GM18870 (cell line): ENCODE results near the gene ENKD1.

Experiments
- ATAC-seq: cut with Tn5 transposase; IDR thresholded peaks from one replicate; pipeline ENCODE4 v1.9.1; 2021; ENCODE audit warnings: moderate library complexity; ENCODE audit not compliant: unreplicated experiment

The ENKD1 gene

DNA sequence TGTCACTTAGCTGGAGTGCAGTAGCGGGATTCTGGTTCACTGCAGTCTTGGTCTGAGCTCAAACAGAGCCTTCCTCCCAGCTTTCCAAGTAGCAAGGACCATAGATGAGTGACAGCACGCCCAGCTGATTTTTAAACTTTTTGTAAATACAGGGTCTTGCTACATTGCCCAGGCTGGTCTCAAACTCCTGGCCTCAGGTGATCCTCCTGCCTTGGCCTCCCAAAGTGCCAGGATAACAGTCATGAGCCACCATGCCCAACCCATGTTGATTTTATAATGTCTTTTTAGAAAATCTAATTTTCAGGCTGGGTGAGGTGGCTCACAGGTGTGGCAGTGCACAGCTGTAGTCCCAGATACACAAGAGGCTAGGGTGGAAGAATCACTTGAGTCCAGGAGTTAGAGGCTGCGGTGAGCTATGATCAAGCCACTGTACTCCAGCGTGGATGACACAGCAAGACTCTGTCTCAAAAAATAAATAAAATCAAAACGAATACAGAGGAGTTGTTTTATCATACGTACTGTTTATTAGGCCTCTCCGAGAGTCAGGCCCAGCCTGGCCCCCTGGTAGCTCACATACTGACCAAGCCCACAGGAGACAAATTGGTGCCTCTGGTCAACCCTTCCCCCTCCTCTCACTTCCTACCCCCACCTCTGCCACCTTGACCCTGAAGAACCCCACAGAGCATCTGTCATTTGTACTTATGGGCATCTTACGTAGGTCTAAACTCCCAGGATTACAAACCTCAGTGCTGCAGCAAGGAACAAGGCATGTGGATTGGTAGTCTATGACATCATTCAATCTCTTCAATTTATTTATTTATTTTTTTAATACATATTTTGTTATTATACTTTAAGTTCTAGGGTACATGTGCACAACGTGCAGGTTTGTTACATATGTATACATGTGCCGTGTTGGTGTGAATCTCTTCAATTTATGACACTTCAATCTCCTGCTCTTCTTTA is 13.7 kb upstream of the ENKD1 start:
- ATAC-seq = no peak

DNA sequence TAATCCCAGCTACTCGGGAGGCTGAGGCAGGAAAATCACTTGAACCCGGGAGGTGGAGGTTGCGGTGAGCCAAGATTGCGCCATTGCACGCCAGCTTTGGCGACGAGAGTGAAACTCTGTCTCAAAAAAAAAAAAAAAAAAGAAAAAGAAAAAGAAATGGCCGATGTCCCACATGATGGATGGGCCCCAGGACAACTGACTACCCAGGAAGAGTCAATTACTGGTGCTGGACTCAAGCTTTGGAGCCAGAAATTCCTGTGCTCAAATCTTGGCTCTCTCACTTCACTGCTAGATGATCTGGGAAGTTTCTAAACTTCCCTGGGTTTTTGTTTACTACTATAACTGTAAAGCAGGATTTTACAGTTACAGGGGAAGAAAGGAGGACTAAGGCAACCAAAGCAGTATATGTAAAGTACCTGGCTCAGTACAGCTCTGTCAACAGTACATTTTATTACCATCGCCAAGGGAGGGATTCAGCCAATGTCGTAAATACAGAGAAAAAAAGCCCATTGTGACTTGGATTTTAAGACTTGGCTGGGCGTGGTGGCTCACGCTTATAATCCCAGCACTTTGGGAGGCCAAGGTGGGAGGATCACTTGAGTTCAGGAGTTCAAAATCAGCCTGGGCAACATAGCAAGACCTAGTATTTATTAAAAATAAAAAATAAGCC is 11.9 kb upstream of the ENKD1 start:
- ATAC-seq = no peak

DNA sequence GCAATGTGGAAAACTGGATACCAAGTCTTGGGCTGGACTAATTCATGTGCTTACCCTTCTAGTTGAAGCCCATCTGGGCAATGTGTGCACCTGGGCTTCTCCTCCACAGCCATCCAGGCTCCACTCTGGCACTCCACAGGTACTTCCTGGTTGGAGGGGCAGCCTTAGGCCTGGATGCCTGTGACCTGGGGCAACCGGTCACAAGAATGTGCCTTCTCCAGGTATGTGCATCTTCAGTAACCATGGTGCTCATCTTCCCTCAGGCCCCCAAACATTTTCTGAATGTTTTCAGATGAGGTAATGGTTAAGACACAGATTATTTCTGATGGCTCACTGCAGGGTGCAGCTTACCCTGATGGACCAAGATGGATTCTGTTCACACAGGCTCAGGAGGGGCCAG is 11.2 kb upstream of the ENKD1 start:
- ATAC-seq = no peak

DNA sequence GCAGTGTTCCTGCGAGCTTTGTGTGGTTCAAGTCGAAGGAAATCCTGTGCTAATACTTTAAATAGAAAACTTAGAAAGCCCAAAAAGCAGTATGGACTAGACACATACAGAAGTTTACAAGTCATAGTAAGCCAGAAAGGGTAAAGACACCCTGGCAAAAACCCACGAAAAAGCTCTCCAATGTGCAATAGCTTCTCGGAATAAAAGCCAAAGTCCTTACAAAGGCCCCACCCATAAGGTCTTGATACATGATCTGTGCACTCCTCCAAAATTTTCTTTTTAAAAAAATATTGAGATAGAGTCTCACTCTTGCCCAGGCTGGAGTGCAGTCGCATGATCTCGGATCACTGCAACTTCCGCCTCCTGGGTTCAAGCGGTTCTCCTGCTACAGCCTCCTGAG is 10.4 kb upstream of the ENKD1 start:
- ATAC-seq = no peak

DNA sequence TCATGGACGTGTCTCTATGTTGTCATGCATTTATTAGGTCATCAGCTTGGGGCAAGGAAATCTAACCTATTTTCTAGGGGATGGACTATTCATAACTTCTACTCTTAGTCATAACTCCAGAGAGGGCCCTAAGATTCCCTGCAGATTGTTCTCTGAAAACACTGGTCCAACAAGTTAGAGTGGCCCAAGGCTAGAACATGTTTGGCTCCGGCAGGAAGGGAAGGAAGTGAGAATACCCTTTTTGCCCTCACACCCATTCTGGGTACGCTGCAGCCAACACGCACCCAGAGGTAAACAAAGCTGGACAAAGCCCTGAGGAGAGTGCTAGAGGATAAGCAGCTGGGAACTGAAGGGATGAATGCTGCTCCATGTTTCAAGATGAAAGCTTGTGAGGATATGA is 10.0 kb upstream of the ENKD1 start:
- ATAC-seq = no peak

DNA sequence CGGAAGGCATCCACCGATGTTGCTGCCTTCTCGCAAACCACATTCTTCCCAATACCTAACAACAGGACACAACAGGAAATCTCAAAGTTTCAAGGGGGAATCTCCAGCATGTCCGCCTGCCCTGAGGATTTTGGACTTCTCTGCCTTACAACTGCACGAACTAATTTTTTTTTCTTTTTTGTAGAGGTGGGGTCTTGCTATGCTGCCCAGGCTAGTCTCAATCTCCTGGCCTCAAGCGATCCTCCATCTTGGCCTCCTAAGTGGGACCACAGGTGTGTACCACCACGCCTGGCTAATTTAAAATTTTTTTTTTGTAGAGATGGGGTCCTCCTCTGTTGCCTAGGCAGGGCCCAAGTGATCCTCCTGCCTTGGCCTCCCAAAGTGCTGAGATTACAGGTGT is 9.4 kb upstream of the ENKD1 start:
- no peak for ATAC-seq

DNA sequence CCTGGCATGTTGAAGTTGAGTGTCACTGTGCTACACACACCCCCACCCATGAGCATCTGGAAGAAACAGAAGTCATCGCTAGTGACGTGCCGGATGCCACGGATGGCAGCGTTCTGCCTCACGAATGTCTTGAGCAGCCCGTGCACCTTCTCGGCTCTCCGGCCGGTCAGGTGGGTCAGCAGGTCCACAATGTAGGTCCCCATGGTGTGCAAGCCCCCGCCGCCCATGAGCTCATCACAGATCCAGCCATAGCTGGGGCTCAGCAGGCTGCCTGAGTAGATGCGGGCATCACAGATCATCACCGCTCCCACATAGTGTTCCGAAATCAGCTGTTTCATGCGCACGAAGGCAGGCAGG is 9.0 kb upstream of the ENKD1 start:
- no peak for ATAC-seq

DNA sequence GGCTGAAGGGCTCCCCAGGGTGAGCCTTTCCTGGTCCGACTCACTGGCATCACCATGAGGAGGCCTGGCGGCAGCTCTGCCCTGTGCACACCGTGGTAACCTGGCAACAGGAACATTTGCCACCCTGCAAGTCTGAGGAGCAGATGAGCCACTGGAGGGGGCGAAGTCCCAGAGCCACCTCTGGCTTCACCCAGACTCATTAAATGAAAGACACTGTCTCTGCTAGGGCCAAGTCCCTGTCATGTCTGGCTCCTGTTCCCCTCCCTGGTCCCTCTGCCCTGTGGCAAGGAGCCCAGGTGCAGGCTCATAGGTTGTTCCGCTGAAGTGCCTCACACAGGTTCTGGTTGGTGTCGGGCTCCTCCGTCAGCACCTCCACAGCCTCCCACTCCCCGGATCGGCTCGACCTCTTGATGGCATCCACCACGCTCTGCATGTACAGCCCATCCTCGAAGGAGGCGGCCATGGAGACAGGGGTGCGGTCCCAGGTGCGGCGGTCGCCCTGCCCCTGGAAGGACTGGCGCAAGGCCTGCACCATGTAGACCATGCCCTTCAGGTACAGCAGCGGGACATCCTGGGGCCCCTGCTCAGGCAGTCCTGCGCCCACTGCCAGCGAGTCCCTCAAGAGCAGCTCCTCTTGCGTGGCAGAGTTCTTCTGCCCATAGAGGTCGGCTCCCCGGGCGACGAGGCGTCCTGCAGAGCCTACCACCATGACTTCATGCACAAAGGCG is 8.5 kb upstream of the ENKD1 start:
- no peak for ATAC-seq

DNA sequence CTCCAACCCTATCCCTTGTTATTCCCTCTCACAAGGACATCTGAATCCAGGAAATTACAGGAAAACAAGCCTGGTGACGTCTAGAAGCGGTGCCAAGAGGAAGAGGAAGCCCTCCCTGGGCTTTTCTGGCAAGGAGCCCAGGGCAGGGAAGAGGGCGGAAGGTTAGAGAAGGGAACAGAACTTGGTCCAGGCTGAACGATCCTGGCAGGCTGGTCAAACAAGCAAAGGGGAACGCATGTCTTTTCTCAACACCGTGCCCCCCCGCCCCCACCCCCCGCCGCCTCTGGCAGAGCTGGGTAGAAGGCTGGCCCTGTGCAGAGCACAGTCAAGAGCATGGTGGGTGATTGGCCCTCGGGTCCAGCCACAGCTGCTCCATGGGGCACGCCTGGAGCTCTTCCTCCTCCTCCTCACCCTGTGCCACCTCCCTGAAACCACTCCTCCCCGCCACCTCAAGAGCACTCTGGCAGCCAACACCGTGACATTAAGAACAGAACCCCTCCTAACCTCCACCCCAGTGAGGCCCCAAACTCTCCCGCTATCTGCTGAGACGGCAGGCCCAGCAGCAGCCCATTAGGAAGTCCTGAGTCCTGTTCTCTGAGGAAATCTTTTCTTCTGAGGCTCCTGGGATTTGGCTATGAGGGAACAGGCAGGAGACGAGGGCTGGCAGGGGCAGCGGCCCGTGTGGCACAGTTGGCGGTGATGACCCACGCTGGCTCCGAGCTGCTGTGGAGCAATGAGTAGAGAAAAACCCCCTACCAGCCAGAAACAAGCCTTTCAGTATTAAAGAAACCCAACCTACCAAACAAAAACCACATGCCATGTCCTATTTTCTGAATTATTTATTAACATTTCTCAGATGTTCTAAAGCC is 7.4 kb upstream of the ENKD1 start:
- ATAC-seq = no peak

DNA sequence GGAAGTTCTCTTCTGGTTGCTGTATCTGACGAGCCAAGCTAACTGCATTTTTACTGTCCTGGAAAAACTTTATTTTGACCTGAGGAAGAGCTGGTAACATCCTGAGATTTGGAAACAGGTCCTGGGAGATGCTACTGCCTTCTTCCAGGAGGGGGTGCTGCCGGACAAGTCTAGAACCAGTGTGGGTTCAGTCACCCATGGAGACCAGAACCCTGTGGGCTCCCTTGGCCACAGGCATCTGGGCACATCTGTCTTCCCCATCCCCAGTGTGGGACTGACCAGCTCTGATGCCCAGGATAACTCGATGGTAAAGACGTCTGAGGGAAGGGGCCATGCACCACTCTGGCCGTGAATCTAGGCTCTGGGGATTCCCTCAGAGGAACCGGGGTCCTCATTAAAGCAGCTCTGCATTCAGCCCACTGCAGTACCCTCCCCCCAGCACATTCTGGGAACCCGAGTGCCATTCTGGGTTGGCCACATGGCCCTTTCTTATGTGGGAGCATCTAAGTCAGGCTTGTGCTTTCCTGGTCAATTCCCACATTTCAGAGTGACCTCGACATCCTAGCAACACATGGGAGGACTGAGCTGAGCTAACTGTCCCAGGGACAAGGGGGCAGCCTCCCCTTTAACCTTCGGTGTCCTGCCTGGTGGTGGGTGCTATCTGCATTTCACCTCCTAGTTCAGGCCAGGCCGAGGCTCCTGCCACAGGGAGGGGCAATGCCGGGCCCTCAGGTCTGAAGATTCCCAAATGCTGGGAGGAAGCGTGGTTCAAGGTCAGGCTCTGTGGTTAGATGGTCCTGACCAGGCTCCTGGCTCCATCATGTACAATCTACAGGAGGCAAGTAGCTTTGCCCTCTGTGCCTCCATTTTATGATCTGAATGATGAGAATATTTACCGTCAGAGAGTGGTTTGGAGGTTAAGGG is 6.5 kb upstream of the ENKD1 start:
- no peak for ATAC-seq

DNA sequence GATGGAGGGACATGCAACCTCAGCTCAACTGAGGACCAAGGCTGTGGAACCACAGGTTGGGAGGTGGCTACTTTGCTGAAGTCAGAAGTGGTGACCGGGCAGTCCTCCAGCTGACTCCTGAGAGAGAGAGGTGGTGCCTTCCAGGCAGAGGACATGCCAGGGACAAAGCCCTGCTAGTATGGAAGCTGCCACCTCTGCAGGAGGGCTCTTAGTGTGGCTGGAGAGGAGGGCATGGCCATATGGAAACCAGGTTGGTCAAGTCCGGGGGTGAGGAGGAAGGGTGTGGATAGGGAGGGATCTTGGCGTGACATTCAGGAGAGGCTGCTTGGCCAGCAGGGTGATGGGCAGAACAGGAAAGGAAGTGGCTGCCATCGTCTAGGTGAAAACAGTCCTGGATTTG is 5.8 kb upstream of the ENKD1 start:
- ATAC-seq = no peak

DNA sequence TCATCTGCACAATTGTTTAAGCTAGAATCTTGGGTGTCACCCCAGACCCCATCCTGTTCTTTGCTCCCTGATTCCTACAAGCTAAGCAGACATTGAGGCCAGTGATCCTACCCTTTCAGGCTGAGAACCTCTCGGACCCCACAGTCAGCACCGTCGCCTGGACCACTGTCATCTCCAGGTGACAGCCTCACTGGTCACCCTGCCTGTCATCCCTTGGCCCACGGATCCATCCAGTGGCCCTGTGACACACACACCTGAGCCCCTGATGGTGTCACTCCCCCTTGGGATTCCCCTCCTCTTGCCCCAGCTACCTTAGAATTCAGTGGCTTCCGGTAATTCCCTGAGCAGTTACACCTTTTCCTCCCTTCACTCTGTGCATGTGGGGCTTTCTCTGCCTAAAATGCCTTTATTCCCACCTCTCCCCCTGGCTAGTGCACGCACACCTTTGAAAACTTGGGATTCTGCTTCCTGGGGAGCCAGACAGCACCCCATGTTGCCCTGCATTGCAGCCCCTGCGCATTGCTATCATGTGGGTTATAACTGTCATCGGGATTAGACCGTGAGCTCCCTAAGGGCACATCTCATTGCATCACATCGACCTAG is 3.0 kb upstream of the ENKD1 start:
- ATAC-seq = no peak

DNA sequence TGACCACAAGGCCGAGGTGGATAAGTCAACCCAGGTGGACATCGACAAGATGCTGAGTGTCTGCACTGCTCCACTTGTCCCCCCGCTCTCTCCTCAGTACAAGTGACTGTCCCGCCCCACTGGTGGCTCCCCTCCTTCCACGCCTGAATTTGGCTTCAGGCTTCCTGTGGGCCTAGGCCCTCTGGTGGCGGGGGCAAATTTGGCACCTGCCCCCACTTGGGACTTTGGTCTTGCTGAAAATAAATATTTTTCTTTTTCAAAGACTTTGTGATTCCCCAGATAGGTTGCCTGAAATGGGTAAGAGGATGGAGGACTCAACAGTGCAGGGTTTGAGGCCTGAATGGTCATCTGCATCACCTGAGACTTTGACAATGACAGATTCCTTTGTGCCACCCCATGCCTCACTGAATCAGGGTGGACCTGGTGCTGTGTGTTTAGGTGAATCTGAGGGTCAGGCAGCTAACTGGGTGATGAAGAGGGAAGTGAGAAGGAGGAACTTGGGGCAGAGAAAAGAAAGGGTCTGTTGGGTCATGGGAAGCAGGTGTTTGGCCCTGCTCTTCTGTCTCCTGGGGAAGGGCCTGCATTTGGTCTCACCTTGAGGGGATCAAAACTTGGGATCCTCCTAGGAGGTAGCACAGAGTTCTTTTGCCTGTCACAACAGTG is 2.1 kb upstream of the ENKD1 start:
- no peak for ATAC-seq

DNA sequence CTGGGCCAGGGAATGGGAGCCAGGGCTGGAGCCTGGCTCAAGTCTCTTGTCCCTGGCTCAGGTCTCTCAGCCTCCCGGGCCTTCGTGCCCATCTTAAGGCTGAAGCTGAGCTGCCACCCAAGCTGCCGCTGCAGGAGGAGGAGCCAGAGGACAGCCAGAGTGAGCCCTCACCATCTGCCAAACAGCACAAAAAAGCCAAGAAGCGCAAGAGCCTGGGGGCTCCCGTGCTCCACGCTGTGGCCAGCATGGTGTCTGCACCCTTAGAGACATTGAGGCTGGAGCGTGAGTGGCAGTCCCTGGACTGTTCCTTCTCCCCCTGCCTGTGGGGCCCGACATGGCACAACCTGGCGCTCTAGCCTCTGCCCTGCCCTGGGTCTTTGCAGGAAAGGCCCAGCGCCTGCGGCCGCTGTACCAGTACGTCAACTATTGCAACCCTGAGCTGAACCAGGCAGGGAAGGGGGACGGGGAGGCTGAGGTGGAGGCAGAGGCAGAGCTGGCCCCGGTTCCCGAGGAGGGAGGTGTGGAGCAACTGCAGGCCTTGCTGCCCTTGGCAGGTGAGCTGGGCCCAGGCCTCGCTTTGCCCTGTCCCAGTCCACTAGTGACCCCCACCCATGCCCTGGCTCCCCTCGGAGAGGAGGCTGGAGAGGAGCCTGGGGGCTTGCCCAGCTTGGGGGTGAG is 1.4 kb upstream of the ENKD1 start:
- ATAC-seq = peak; percentile 68

DNA sequence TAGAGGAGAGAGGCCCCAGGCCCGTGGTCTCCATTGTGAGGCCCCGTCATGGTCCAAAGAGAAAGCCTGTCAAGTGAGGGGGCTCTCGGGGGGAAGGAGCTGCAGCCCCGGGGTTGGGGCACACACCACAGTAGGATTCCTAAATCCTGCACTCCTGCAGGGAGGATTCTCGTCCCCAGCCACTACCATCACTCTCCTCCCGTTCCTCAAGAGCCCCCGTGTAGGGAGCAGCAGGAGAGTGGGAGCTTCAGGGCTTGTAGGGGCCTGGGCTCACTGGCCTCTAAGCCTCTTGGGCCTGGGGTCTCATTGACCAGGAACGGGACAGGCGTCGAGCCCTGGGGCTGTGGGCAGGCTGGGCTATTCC is 885 bp upstream of the ENKD1 start:
- ATAC-seq = no peak

DNA sequence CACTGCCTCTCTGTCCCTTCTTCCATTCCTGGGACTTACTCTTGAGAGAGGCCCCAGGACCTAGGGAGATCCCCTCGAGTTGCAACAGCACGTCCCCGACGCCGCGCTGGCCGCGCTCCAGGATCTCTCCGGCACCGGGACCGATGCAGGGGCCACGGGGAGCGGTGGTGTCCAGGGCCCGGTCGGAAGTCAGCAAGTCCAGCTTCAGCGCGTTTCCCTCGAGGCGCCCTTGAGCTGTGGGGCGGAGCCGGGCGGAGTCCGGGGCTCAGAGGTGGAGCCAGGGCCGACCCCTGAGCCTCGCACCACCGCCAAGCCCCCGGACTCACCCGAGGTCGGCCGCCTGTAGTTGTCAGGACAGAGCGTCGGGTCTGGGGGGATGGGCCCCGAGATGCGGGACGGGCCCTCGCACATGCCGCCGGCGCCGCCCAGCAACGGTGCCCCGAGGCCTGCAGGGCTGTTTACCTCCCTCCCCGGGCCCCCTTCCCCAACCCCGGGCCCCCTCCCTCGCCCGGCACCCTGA is 458 bp downstream of the ENKD1 start:
- ATAC-seq = no peak

DNA sequence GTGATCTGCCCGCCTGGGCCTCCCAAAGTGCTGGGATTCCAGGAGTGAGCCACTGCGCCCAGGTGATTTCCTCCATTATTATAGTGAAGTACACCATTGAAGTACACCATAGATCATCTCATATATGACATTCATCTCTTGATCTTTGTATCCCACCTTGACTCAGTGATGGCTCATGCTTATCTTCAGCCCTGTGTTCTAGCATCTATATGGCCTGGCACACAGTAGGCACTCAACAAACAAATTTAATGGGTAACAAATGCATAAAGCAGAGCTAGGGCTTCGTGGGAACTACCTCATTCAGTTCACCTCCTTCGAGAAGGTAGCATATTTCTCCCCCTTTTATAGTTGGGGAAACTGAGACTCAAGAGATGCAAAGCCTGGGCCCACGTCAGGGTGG is 952 bp downstream of the ENKD1 start:
- no peak for ATAC-seq

DNA sequence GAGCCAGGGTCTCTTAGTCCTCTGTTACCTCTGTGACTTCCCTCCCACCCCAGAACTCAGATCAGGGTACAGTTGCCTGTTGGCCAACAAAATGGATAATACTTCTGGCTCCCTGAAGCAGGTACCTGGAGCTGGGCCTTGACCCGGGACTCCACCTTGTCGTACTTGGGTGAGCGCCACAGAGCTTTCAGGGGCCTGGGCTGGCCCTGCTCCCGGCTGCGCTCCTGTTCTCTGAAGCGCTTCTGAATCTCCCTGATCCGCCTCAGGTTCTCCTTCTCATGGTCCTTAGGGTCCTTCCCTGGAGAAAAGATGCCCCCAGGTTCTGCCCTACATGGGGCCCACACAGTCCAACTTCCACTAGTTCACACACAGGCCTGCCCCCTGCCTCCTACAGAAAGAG is 1.7 kb downstream of the ENKD1 start:
- ATAC-seq = no peak
